Measurements from ENCODE around the gene IGFBP3.

Gene IGFBP3

GRCh38 chr7:45873355-45873754, 47.7 kb downstream of the IGFBP3 start:
- no peak for DNase-seq (ENCODE audit: low read depth in 2 of 3, low spot score in 2 of 3)

- DNase-seq (ENCODE audit: low read depth in 2 of 3, low spot score in 2 of 3), result no peak
Observed at GRCh38 chr7:45873035-45873354, 48.1 kb downstream of the IGFBP3 start, which contains the start of gene CCDC201. TSS of gene CCDC201 (minus strand) at chr7:45873082. CDS start at chr7:45873007, 75 bp downstream.

- no peak for DNase-seq (ENCODE audit: low read depth in 2 of 3, low spot score in 2 of 3)
Observed at GRCh38 chr7:45872116-45873034, 48.7 kb downstream of the IGFBP3 start.

- DNase-seq (ENCODE audit: low read depth in 2 of 3, low spot score in 2 of 3), result no peak
Observed at GRCh38 chr7:45869426-45869825, 51.6 kb downstream of the IGFBP3 start.

- no peak for DNase-seq (ENCODE audit: low read depth in 2 of 3, low spot score in 2 of 3)
Observed at GRCh38 chr7:45867471-45867870, 53.6 kb downstream of the IGFBP3 start.

GRCh38 chr7:45865594-45866410, 55.3 kb downstream of the IGFBP3 start:
- no peak for DNase-seq (ENCODE audit: low read depth in 2 of 3, low spot score in 2 of 3)

GRCh38 chr7:45863715-45864114, 57.4 kb downstream of the IGFBP3 start:
- no peak for DNase-seq (ENCODE audit: low read depth in 2 of 3, low spot score in 2 of 3)
